GM12878 (cell line): Measurements from ENCODE around the gene TPRX1.

Experiments used
- CTCF ChIP-seq, 3 experiments: IDR thresholded peaks in 2 of 3; conservative IDR thresholded peaks in 1 of 3; 2 replicates each; pipeline ENCODE4 v1.5.1; 2011; ENCODE audit warnings: low read depth in 3 of 3, low read length in 3 of 3, mild to moderate bottlenecking in 3 of 3, control low read depth in 2 of 3, moderate library complexity in 2 of 3, inconsistent platforms in 1 of 3, mixed read lengths in 1 of 3; ENCODE audit not compliant: control insufficient read depth in 2 of 3, insufficient read depth in 1 of 3; ENCODE audit errors: extremely low read depth in 1 of 3
- FOXM1 ChIP-seq: IDR thresholded peaks from 2 replicates; pipeline ENCODE4 v1.6.1; 2012; ENCODE audit warnings: low read depth, mild to moderate bottlenecking, inconsistent platforms, low read length, moderate library complexity
- HDAC2 ChIP-seq: fragments of 200-600 bp; sonication (generic); IDR thresholded peaks from 2 replicates; pipeline ENCODE4 v1.6.1; 2017
- PKNOX1 ChIP-seq: fragments of 450-650 bp; IDR thresholded peaks from 2 replicates; pipeline ENCODE4 v1.6.1; 2016; ENCODE audit warnings: mild to moderate bottlenecking
- RFX5 ChIP-seq: IDR thresholded peaks from 2 replicates; pipeline ENCODE4 v1.6.1; 2011; ENCODE audit warnings: low read depth, low read length, improper control_type of control experiment
- SIN3A ChIP-seq: IDR thresholded peaks from 2 replicates; pipeline ENCODE4 v1.6.1; 2012; ENCODE audit warnings: low read depth, low read length, improper control_type of control experiment
- SREBF1 ChIP-seq: IDR thresholded peaks from 2 replicates; pipeline ENCODE4 v1.6.1; 2012; ENCODE audit warnings: mild to moderate bottlenecking, low read length
- TAF1 ChIP-seq: IDR thresholded peaks from 2 replicates; pipeline ENCODE4 v1.6.1; 2011; ENCODE audit warnings: mild to moderate bottlenecking, low read depth, low read length, borderline replicate concordance
- USF1 ChIP-seq: IDR thresholded peaks from 2 replicates; pipeline ENCODE4 v1.6.1; 2011; ENCODE audit warnings: borderline replicate concordance, low read depth, mild to moderate bottlenecking, moderate library complexity, mixed read lengths, low read length; ENCODE audit not compliant: insufficient read depth; ENCODE audit errors: extremely low read length
- TF ChIP-seq, protein P1 (sequence below): IDR thresholded peaks from 2 replicates; pipeline ENCODE4 v1.6.1; 2012; ENCODE audit warnings: low read length, inconsistent platforms
- TF ChIP-seq, protein P2 (sequence below): IDR thresholded peaks from 2 replicates; pipeline ENCODE4 v1.6.1; 2012; ENCODE audit warnings: low read depth, low read length, improper control_type of control experiment

DNA sequence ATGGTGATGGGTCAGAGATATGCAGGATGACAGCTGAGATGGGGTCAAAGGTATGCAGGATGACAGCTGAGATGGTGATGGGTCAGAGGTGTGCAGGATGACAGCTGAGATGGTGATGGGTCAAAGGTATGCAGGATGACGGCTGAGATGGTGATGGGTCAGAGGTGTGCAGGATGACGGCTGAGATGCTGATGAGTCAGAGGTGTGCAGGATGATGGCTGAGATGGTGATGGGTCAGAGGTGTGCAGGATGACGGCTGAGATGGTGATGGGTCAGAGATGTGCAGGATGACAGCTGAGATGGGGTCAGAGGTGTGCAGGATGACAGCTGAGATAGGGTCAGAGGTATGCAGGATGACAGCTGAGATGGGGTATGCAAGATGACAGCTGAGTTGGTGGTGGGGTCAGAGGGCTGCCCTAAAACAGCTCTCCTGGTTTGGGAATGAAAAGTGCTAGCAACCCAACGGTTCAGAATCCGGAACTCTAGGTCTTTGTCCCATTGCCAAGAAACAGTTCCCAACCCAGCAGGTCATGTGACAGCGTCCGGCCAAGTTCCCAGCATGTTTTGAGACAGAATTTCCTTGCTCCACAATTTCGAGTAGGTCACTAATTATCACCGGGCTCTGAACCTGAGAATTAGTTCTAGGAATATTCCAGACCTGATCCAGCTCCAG is 22.6 kb downstream of the TPRX1 start:
- TF ChIP-seq, protein P1, sequence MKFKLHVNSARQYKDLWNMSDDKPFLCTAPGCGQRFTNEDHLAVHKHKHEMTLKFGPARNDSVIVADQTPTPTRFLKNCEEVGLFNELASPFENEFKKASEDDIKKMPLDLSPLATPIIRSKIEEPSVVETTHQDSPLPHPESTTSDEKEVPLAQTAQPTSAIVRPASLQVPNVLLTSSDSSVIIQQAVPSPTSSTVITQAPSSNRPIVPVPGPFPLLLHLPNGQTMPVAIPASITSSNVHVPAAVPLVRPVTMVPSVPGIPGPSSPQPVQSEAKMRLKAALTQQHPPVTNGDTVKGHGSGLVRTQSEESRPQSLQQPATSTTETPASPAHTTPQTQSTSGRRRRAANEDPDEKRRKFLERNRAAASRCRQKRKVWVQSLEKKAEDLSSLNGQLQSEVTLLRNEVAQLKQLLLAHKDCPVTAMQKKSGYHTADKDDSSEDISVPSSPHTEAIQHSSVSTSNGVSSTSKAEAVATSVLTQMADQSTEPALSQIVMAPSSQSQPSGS = no peak
- TF ChIP-seq USF1 = no peak
- no peak for TF ChIP-seq CTCF (IDR thresholded peaks at IDR 0.05 in 2 of 3, conservative IDR thresholded peaks at IDR 0.05 in 1 of 3; ENCODE audit: control insufficient read depth in 2 of 3, extremely low read depth in 1 of 3, insufficient read depth in 1 of 3, low read depth in 3 of 3, low read length in 3 of 3)
- no peak for TF ChIP-seq HDAC2
- TF ChIP-seq TAF1 = no peak
- TF ChIP-seq FOXM1 = no peak
- TF ChIP-seq SREBF1 = no peak
- TF ChIP-seq RFX5 = no peak
- no peak for TF ChIP-seq PKNOX1
- TF ChIP-seq, protein P2, sequence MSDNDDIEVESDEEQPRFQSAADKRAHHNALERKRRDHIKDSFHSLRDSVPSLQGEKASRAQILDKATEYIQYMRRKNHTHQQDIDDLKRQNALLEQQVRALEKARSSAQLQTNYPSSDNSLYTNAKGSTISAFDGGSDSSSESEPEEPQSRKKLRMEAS = no peak
- no peak for TF ChIP-seq SIN3A
